NT2/D1 (cell line): ENCODE results near the gene AGBL4.

ENCODE experiments used
- DNase-seq: peaks from one replicate; pipeline ENCODE4 v3.0.0-alpha.2; 2011; ENCODE audit warnings: low read depth, low spot score
- H3K27me3 ChIP-seq: 2 replicates; pipeline ENCODE4 v1.6.0; 2011; ENCODE audit warnings: mild to moderate bottlenecking; ENCODE audit not compliant: insufficient read length, insufficient read depth
- H3K36me3 ChIP-seq: 2 replicates; pipeline ENCODE4 v1.6.1; 2011; ENCODE audit warnings: mild to moderate bottlenecking, low read length, mixed read lengths; ENCODE audit not compliant: insufficient read depth, insufficient read length
- H3K4me1 ChIP-seq: 2 replicates; pipeline ENCODE4 v1.5.1; 2011; ENCODE audit not compliant: insufficient read depth, insufficient read length
- H3K4me3 ChIP-seq: 2 replicates; pipeline ENCODE4 v1.5.1; 2011; ENCODE audit warnings: low read depth; ENCODE audit not compliant: insufficient read length
- H3K9ac ChIP-seq: 2 replicates; pipeline ENCODE4 v1.6.0; 2011; ENCODE audit warnings: low read depth; ENCODE audit not compliant: insufficient read length
- H3K9me3 ChIP-seq: 2 replicates; pipeline ENCODE4 v1.5.1; 2011; ENCODE audit warnings: mild to moderate bottlenecking, low read length; ENCODE audit not compliant: insufficient read depth
- SUZ12 ChIP-seq: IDR thresholded peaks from 2 replicates; pipeline ENCODE4 v1.6.1; 2011; ENCODE audit not compliant: insufficient read length, insufficient read depth; ENCODE audit errors: extremely low read depth
- YY1 ChIP-seq: IDR thresholded peaks from 2 replicates; pipeline ENCODE4 v1.6.1; 2011; ENCODE audit not compliant: insufficient read length, insufficient read depth
- ZNF274 ChIP-seq: IDR thresholded peaks from 2 replicates; pipeline ENCODE4 v1.6.1; 2011; ENCODE audit warnings: mild to moderate bottlenecking, low read depth, low read length

The AGBL4 gene

DNA sequence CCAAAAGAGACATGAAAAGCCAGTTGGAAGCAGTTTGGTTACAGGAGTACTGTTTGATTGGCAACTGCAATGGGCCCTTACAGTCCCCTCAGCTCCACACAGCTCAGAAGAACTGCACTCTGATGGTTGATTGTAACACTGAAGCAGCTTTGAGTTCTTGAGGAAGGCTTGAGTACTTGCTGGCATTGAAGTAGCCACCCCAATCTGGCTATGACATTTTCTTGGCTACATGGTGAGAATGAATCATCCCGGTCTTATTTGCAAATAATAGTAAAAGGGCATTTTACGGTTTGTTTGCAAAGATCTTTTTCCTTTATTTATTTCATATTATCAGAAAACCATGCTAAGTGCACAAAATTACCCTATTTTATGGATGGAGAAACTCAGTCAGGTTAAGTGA lies 1087.3 kb downstream of the AGBL4 start:
- Histone ChIP-seq H3K27me3 (peaks cover 2% of the 10 kb centered on the region), H3K4me3 (no peak overlapping the region), H3K36me3 (no peaks in the 10 kb centered on the region), H3K9ac (no peak overlapping the region), H3K9me3 (no peaks in the 10 kb centered on the region), H3K4me1 (no peaks in the 10 kb centered on the region)
- TF ChIP-seq SUZ12 (no peak), YY1 (no peak), ZNF274 (no peak)
- DNase-seq: no peak

DNA sequence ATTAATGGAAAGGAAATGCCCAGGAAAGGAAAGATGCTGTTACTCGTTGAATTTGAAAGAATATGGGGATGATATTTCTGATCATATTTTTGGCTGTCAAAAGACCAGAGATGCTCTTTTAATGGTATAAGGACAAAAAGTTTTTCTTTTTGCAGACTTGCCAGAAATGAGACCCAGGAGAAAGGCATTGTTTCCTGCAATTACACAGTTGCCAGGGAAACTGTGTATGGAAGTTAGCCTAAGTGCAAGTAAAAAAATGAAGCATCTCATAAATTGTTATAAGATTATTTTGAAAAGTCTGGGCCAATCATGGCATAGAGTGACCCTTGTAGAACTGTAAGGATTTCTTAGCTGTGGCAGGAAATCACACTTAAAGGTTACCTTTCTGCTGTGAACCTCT lies 1091.4 kb downstream of the AGBL4 start:
- no peak overlapping the region for H3K4me3 ChIP-seq
- no peaks in the 10 kb centered on the region for H3K36me3 ChIP-seq
- TF ChIP-seq SUZ12 (no peak), YY1 (no peak), ZNF274 (no peak)
- H3K4me1 ChIP-seq: no peaks in the 10 kb centered on the region
- DNase-seq: no peak
- H3K9ac ChIP-seq: no peak overlapping the region
- H3K27me3 ChIP-seq: peaks cover 2% of the 10 kb centered on the region
- no peaks in the 10 kb centered on the region for H3K9me3 ChIP-seq

DNA sequence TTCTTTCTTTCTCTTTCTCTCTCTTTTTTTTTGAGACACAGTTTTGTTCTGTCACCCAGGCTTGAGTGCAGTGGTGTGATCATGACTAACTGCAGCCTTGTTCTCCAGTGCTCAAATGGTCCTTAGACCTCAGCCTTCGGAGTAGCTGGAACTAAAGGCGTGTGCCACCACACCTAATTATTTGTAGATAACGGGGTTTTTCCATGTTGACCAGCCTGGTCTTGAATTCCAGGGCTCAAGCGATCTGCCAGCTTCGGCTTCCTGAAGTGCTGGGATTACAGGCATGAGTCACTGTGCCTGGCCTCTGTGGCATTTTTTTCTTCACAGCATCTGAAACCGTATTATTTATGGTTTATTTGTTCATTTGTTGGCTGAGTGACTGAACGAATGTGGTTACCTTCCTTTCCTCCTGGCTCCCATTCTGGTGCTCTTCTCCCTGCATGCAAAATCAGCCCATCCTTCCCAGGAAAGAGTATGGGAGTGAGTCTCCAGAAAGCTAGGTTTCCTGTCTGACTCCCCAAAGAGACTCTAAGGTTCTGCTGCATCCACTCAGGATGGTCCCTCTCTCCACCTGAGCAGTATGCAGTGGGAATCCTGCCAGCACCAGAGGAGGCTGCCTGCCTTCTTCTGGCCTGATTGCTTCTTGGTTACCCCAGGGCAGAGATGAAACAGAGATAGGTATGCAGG lies 1092.1 kb downstream of the AGBL4 start:
- Histone ChIP-seq H3K27me3 (peaks cover 2% of the 10 kb centered on the region), H3K4me1 (no peaks in the 10 kb centered on the region), H3K36me3 (no peaks in the 10 kb centered on the region), H3K4me3 (no peak overlapping the region), H3K9ac (no peak overlapping the region), H3K9me3 (no peaks in the 10 kb centered on the region)
- DNase-seq: no peak
- TF ChIP-seq YY1 (no peak), ZNF274 (no peak), SUZ12 (no peak)

DNA sequence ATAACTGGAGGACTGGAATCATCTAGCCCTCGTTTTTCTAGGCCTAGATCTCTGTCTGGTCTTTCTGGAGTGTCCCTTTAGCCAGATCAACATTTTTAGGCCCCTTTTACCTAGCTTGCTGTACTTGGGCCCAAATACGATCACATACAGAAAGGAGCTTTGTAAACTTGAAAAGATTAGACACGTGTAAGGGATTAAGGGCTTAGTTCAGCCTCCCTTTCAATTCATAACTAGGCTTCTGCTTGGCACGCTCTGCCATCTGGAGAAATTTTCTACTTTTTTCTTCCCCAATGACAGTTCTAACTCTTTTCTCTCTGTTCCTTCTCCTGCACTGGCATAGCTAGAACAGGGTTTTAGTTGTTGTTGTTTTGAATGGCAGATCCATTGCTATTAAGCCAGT lies 1093.7 kb downstream of the AGBL4 start:
- no peak overlapping the region for H3K9ac ChIP-seq
- H3K4me1 ChIP-seq: no peaks in the 10 kb centered on the region

DNA sequence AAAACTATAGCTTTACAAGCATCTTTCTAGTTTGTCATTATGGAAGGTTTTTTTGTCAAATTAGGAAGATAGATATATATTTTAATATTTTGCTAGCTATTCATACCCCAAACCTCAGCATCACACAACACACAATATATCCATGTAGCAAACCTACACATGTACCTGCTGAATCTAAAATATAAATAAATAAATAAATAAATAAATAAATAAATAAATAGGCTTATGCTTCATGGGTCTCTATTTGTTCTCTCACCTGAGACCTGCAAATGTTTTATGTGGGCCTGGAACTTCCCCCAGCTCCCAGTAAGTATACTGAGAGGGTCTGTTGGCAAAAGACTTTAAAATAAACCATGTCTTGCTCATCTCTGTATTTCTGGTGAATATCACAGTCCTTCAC lies 1099.7 kb downstream of the AGBL4 start:
- Histone ChIP-seq H3K4me3 (no peak overlapping the region), H3K9me3 (no peaks in the 10 kb centered on the region), H3K4me1 (no peaks in the 10 kb centered on the region), H3K27me3 (no peaks in the 10 kb centered on the region), H3K9ac (no peak overlapping the region), H3K36me3 (no peaks in the 10 kb centered on the region)
- no peak for TF ChIP-seq SUZ12
- TF ChIP-seq YY1: no peak
- no peak for TF ChIP-seq ZNF274
- DNase-seq: no peak

More for the DNA sequence above, 1093.7 kb downstream of the AGBL4 start:
- DNase-seq: no peak
- TF ChIP-seq SUZ12 (no peak), ZNF274 (no peak), YY1 (no peak)
- no peaks in the 10 kb centered on the region for H3K36me3 ChIP-seq
- no peaks in the 10 kb centered on the region for H3K9me3 ChIP-seq
- H3K4me3 ChIP-seq: no peak overlapping the region
- no peaks in the 10 kb centered on the region for H3K27me3 ChIP-seq

DNA sequence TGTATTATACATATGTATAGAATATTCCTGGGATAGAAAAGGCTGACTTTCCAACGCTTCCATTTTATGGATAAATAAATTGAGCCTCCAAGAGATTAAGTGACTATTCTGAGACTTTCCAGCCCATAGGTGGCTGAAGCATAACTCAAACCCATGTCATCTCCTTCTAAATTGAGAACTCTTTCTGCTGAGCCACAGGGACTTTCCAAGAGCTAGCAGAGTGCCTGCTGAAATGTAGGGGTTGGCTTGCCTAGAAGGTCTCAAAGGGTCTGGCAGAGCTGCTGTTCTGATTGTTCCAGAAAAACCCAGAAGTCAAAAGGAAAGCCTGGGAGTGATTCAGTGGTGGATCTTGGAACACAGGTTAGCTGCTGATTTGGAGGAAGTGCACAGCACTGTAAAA lies 1100.6 kb downstream of the AGBL4 start:
- H3K9me3 ChIP-seq: no peaks in the 10 kb centered on the region
- H3K36me3 ChIP-seq: no peaks in the 10 kb centered on the region
- TF ChIP-seq YY1 (no peak), SUZ12 (no peak), ZNF274 (no peak)
- no peak overlapping the region for H3K4me3 ChIP-seq
- no peaks in the 10 kb centered on the region for H3K27me3 ChIP-seq
- no peak for DNase-seq
- no peak overlapping the region for H3K9ac ChIP-seq
- no peaks in the 10 kb centered on the region for H3K4me1 ChIP-seq

DNA sequence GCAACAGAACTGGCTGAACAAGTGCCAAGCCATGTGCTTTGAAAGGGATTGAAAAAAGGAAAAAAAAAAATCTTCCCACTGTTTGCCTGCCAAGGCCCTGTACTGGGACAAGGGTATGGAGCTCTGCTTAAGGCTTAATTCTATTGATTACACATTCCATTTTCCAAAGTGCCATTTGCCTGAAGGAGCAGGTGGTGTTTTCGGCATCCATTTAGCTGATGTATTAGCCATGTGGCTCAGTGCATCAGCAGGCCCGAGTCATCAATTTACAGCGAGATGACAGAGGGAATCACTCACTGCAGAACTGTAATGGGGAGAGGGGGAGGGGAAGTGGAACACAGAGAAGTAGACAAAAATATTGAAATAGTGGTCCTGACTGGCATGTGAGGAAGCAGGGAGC lies 1102.9 kb downstream of the AGBL4 start:
- DNase-seq: no peak
- TF ChIP-seq ZNF274 (no peak), SUZ12 (no peak), YY1 (no peak)

More for the DNA sequence above, 1102.9 kb downstream of the AGBL4 start:
- no peaks in the 10 kb centered on the region for H3K36me3 ChIP-seq
- no peak overlapping the region for H3K9ac ChIP-seq
- no peak overlapping the region for H3K4me3 ChIP-seq
- no peaks in the 10 kb centered on the region for H3K9me3 ChIP-seq
- H3K4me1 ChIP-seq: peaks cover 2% of the 10 kb centered on the region
- H3K27me3 ChIP-seq: no peaks in the 10 kb centered on the region
